Small intestine (tissue), 7 donors: Measurements from ENCODE around the gene AOAH. TPM values are rescaled to one million over a fixed set of nuclear protein-coding genes. Genes with fewer than 3 reads are reported as not detected.
A peak's percentile ranks its signal among the peaks of the same experiment; 100 is the strongest.
"Not testable (repeated sequence)": the region's sequence is repeated elsewhere in the genome, so short reads cannot be mapped to it uniquely, and the experiment has no call there.

Experiments
- DNase-seq, 2 donors: peaks; one replicate each; pipeline versions ENCODE4 v3.0.0 to v3.0.0-alpha.2; 2013
- FAIRE-seq: peaks from 2 replicates; lab custom pipeline; 2012; peaks lifted over from hg19 to GRCh38; lab: Jason Lieb, UNC
- H3K27ac ChIP-seq, 3 donors: one replicate each; pipeline ENCODE4 v1.5.1; 2013; ENCODE audit warnings: low read length in 2 of 3, mild to moderate bottlenecking in 2 of 3, control low read depth in 1 of 3, inconsistent platforms in 1 of 3, low read depth in 1 of 3, moderate library complexity in 1 of 3
- H3K27me3 ChIP-seq, 3 donors: one replicate each; pipeline ENCODE4 v1.6.1; 2013; ENCODE audit warnings: low read length in 3 of 3, inconsistent platforms in 1 of 3; ENCODE audit not compliant: control insufficient read depth in 3 of 3, insufficient read depth in 3 of 3
- H3K36me3 ChIP-seq, 3 donors: one replicate each; pipeline ENCODE4 v1.6.1; 2013; ENCODE audit warnings: low read length in 3 of 3, inconsistent platforms in 1 of 3, low read depth in 1 of 3, mild to moderate bottlenecking in 1 of 3, moderate library complexity in 1 of 3; ENCODE audit not compliant: control insufficient read depth in 3 of 3, insufficient read depth in 2 of 3
- H3K4me1 ChIP-seq, 3 donors: one replicate each; pipeline ENCODE4 v1.6.1; 2013; ENCODE audit warnings: low read length in 2 of 3, inconsistent platforms in 1 of 3, low read depth in 1 of 3, mild to moderate bottlenecking in 1 of 3, moderate library complexity in 1 of 3; ENCODE audit not compliant: control insufficient read depth in 3 of 3, insufficient read depth in 2 of 3
- H3K4me3 ChIP-seq, 3 donors: one replicate each; pipeline ENCODE4 v1.5.1; 2013; ENCODE audit warnings: low read length in 3 of 3, control low read depth in 1 of 3, inconsistent platforms in 1 of 3, low read depth in 1 of 3, mild to moderate bottlenecking in 1 of 3, moderate library complexity in 1 of 3
- H3K9me3 ChIP-seq, 2 donors: one replicate each; pipeline ENCODE4 v1.6.1; 2013; ENCODE audit warnings: low read depth in 1 of 2, low read length in 1 of 2; ENCODE audit not compliant: control insufficient read depth in 2 of 2, insufficient read depth in 1 of 2
- WGBS, 3 donors: extraction: QIAGEN DNeasy Blood & Tissue Kit; methylation state at CpG; one replicate each; pipeline ENCODE4 v1.1.7; 2013; 5-methylcytosine and 5-hydroxymethylcytosine counted together
- polyA plus RNA-seq, 4 donors: library from polyadenylated mRNA; stranded (reverse) in 3 of 4; unstranded in 1 of 4; fragments of 200-250 nt in 3 of 4; fragments of 120-200 nt in 1 of 4; gene quantifications; one replicate each; pipeline versions ENCODE4 v1.2.1 to v1.2.3, GENCODE V29; 2013
- donor health status: healthy with polysubstance abuse.
- donor health status: control.
- donor health status: control.
- donor health status: Bipolar disorder and iron deficiency.
- donor health status: healthy.

AOAH gene
- polyA plus RNA-seq, 4 donors: 2.9 to 20.4 (median 8.4) TPM

DNA sequence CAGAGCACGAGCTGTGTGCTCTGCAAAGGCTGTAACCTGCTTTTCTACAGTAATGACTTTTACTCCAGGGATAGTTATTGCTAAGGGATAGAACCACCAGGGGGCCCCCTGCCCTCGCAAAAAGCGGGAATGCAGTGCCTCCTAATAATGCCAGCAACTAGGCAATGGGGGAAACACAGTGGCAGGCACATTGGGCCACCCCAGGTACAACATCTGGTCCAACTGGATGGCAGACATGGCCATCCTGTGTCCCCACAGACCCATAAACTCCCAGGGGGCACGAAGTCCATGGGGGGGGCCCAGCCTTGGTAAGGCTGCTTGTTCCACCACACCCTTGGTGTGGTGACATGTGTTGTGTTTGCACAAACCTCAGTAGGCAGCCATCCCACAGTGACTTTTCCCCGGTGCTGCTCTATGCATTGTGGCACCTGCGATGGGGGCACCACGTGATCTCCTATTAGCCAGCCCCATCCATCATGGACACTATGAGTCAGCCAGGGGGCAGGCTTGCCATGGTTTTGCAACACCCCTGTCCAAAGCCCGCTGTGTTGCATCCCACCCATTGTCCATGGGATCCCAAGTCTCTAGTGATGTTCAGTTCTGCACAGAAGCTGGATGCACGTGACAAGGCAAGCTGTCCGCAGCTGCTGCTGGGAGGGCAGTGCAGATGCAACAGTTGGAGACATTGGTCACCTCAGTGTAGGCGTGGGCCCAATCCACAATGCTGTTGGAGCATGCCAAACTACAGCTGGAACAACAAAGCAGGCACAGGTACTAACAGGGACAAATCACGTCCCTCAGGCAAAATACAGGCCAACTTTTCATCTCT, 250.6 kb downstream of the AOAH start:
- H3K4me1 ChIP-seq: no peaks in the 10 kb centered on the region
- FAIRE-seq: no peak
- H3K27me3 ChIP-seq: no peaks in the 10 kb centered on the region
- DNase-seq: peak; percentile 37 to 68
- 60 to 71% (median 65%) methylated on average over 12 of the region's 12 CpGs for WGBS, 3 donors
- no peak overlapping the region for H3K4me3 ChIP-seq
- no peaks in the 10 kb centered on the region for H3K36me3 ChIP-seq
- H3K27ac ChIP-seq: no peak overlapping the region
- H3K9me3 ChIP-seq: no peaks in the 10 kb centered on the region

DNA sequence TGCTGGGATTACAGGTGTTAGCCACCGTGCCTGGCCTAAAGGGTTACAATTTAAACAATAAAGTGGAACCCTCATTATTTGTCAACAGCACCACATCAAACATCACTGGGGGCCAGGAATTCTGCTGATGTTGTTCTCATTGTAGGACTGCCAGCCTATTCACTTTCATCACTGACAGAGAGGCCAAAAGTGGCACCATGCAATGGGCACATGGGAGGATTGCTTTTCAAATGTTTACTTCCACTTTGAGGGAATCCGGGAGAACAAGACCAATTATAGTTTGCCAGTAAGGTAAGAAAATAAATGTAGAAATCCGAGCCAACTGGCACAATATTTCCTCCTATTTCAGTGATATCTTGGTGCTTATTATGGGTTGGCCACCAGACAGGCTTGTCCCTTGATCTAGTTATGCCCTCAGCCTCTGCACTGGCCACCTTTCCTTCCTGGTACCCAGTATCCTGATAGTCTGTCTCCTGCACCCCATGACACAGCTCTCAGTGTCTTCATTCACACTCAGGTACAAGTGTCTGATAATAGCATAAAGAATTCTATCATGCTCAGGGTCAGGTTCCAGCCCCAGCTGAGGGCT, 252.1 kb downstream of the AOAH start:
- H3K4me1 ChIP-seq: no peaks in the 10 kb centered on the region
- 64 to 89% (median 73%) methylated on average over 3 of the region's 3 CpGs for WGBS, 3 donors
- H3K36me3 ChIP-seq: no peaks in the 10 kb centered on the region
- H3K27me3 ChIP-seq: no peaks in the 10 kb centered on the region
- H3K27ac ChIP-seq: no peak overlapping the region
- no peaks in the 10 kb centered on the region for H3K9me3 ChIP-seq
- no peak overlapping the region for H3K4me3 ChIP-seq
- DNase-seq (no peak), FAIRE-seq (no peak)

DNA sequence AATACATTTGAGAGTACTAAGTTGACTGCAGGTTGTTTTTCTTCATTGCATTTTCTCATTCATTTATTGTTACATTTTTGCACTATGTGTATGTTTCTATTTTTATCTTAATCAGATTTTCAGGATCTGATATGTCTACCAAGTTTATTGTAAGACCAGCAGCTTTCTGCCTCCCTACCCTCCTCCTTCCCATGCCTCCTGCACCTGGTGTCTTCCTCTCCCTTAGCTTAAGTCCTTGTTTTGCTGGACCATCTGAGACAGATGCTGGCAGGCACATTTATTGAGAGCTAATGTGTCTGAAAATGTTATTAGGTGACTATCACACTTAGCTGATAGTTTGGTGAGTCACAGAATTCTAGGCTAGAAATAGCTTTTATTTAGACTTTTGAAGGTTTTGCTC, 255.1 kb downstream of the AOAH start:
- no peak for DNase-seq
- no peaks in the 10 kb centered on the region for H3K4me1 ChIP-seq
- no peak for FAIRE-seq
- no peaks in the 10 kb centered on the region for H3K9me3 ChIP-seq
- H3K27me3 ChIP-seq: no peaks in the 10 kb centered on the region
- H3K27ac ChIP-seq: no peak overlapping the region
- H3K4me3 ChIP-seq: no peak overlapping the region
- H3K36me3 ChIP-seq: no peaks in the 10 kb centered on the region

GRCh38 chr7:36468370-36469101, 255.8 kb downstream of the AOAH start:
- H3K27ac ChIP-seq: no peak overlapping the region
- WGBS, 3 donors: 52 to 67% (median 62%) methylated on average over 2 of the region's 2 CpGs
- H3K4me3 ChIP-seq: no peak overlapping the region
- H3K9me3 ChIP-seq: no peaks in the 10 kb centered on the region
- no peaks in the 10 kb centered on the region for H3K4me1 ChIP-seq
- FAIRE-seq (no peak), DNase-seq (no peak)
- H3K27me3 ChIP-seq: no peaks in the 10 kb centered on the region
- H3K36me3 ChIP-seq: no peaks in the 10 kb centered on the region

- H3K4me1 ChIP-seq, FAIRE-seq, H3K4me3 ChIP-seq, H3K27ac ChIP-seq, DNase-seq, H3K36me3 ChIP-seq, H3K27me3 ChIP-seq, H3K9me3 ChIP-seq: not testable (repeated sequence)
- 71 to 75% (median 75%) methylated on average over 5 of the region's 5 CpGs for WGBS, 3 donors
Measured at GRCh38 chr7:36466001-36466400, 258.3 kb downstream of the AOAH start.

GRCh38 chr7:36464271-36464670, 260.0 kb downstream of the AOAH start:
- no peak overlapping the region for H3K4me3 ChIP-seq
- 72 to 90% (median 80%) methylated on average over 3 of the region's 3 CpGs for WGBS, 3 donors
- no peak for DNase-seq

More at GRCh38 chr7:36464271-36464670, 260.0 kb downstream of the AOAH start:
- no peaks in the 10 kb centered on the region for H3K4me1 ChIP-seq
- no peaks in the 10 kb centered on the region for H3K36me3 ChIP-seq
- no peak for FAIRE-seq
- H3K9me3 ChIP-seq: no peaks in the 10 kb centered on the region
- H3K27me3 ChIP-seq: no peaks in the 10 kb centered on the region
- no peak overlapping the region for H3K27ac ChIP-seq
